Hypothalamus (tissue), 51 donors: ENCODE measurements around the gene IDNK.

Experiments used
- DNase-seq, 51 donors: peaks; one replicate each; lab custom pipeline; 2025; lab: John Stamatoyannopoulos, UW

The IDNK gene

GRCh38 chr9:83680233-83680632 lies 57.3 kb downstream of the IDNK start:
- DNase-seq, result no peak

- no peak for DNase-seq
Measured at GRCh38 chr9:83681490-83681889, 58.5 kb downstream of the IDNK start.

- no peak for DNase-seq
Measured at GRCh38 chr9:83688921-83689320, 66.0 kb downstream of the IDNK start.

GRCh38 chr9:83691492-83691891 lies 68.5 kb downstream of the IDNK start:
- DNase-seq, result no peak
